BE2C (cell line): ENCODE data around the gene GUCY2D.

Experiments used
- DNase-seq: peaks from one replicate; pipeline ENCODE4 v3.0.0-alpha.2; 2020
- H3K27me3 ChIP-seq: fragments of 250-450 bp; sonication (Bioruptor Pico); 2 replicates; pipeline ENCODE4 v1.5.1; 2020; ENCODE audit warnings: mild to moderate bottlenecking
- H3K36me3 ChIP-seq: fragments of 250-450 bp; sonication (Bioruptor Pico); 2 replicates; pipeline ENCODE4 v1.5.1; 2020; ENCODE audit warnings: mild to moderate bottlenecking
- H3K4me1 ChIP-seq: fragments of 250-450 bp; sonication (Bioruptor Pico); 2 replicates; pipeline ENCODE4 v1.5.1; 2020
- H3K4me3 ChIP-seq: 2 replicates; pipeline ENCODE4 v1.5.1; 2011; ENCODE audit warnings: low read depth, low read length
- H3K9me3 ChIP-seq: fragments of 250-450 bp; sonication (Bioruptor Pico); 2 replicates; pipeline ENCODE4 v1.5.1; 2020
- TF ChIP-seq, protein P1 (sequence below): IDR thresholded peaks from 2 replicates; pipeline ENCODE4 v1.5.1; 2012; ENCODE audit warnings: mild to moderate bottlenecking, low read depth, low read length

Gene GUCY2D

DNA sequence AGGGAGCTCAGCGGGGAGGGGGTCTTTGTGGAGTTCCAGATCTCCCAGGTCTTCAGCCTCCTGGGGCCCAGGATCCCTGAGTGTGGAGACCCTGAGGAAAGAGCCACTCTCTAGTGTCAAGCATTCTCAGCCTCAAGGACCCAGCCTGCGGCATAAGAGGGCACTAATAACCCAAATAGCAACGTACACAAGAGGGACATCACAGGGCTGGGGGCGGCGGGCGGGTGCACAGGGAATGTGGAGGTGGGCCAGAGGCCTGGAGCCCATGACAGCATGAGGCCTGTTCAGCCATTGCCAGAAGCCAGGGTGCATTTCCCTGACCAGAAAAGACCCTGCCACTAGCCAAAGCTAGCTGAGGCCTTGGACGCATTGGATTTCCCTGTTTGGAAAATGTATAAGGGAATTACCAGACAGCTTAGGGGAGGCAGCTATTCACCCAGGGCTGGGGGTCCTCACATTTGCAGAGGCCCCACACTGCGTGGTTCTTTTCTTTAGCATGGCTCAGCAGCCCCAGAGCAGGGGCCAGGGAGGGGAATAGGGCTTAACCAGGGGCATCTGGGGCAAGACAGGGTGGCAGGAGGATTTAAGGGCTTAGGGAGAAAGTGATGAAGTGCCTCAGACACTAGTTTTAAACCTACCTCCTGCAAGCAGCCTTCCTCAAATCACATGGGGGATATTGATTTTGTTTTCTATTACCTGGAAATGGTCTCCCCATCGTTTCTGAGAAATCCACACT, 22.9 kb downstream of the GUCY2D start:
- Histone ChIP-seq H3K4me1 (no peaks in the 10 kb centered on the region), H3K9me3 (no peaks in the 10 kb centered on the region), H3K36me3 (no peaks in the 10 kb centered on the region), H3K27me3 (no peaks in the 10 kb centered on the region), H3K4me3 (no peak overlapping the region)
- TF ChIP-seq, protein P1, sequence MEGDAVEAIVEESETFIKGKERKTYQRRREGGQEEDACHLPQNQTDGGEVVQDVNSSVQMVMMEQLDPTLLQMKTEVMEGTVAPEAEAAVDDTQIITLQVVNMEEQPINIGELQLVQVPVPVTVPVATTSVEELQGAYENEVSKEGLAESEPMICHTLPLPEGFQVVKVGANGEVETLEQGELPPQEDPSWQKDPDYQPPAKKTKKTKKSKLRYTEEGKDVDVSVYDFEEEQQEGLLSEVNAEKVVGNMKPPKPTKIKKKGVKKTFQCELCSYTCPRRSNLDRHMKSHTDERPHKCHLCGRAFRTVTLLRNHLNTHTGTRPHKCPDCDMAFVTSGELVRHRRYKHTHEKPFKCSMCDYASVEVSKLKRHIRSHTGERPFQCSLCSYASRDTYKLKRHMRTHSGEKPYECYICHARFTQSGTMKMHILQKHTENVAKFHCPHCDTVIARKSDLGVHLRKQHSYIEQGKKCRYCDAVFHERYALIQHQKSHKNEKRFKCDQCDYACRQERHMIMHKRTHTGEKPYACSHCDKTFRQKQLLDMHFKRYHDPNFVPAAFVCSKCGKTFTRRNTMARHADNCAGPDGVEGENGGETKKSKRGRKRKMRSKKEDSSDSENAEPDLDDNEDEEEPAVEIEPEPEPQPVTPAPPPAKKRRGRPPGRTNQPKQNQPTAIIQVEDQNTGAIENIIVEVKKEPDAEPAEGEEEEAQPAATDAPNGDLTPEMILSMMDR, result no peak
- DNase-seq, result no peak

DNA sequence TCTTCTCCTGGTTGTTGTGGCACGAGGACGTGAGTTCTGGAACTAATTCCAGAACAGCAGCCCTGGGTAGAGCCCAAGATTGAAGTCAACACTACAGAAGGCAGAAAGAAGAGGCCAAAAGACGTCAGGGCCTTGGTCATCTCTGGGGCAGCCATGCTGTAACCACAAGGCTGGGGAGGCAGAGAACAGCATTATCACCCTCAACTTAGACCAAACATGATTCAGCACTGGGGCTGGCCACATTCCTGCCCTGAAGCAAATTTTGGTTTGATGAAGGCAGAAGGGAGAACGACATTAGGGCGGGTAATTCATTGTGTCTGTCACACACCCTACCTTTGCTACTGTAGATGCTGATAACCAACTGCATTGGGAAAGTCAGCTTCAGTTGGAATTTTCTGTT, 26.7 kb downstream of the GUCY2D start:
- TF ChIP-seq, protein P1, result no peak
- no peaks in the 10 kb centered on the region for H3K36me3 ChIP-seq
- H3K4me1 ChIP-seq, result no peaks in the 10 kb centered on the region
- H3K9me3 ChIP-seq, result no peaks in the 10 kb centered on the region
- H3K27me3 ChIP-seq, result no peaks in the 10 kb centered on the region
- no peak overlapping the region for H3K4me3 ChIP-seq
- no peak for DNase-seq

DNA sequence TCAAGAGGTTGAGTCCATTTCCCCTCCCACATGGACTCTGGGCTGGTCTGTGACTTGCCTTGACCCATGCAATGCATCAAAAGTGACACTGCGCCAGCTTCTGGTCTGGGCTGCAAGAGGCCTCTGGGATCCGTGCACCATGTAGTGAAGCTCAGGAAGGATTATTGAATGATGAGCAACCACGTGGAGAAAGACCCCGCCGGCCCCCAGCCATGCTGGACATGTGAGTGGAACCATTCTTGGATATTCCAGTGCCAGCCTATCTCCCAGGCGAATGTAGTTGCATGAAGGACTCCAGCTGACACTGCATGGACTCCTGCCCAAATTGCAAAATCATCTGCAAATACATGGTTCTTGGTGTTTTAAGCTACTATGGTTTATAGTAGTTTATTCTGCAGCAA, 28.8 kb downstream of the GUCY2D start:
- Histone ChIP-seq H3K27me3 (no peaks in the 10 kb centered on the region), H3K36me3 (no peaks in the 10 kb centered on the region), H3K4me3 (no peak overlapping the region), H3K9me3 (no peaks in the 10 kb centered on the region), H3K4me1 (no peaks in the 10 kb centered on the region)
- TF ChIP-seq, protein P1, result no peak
- no peak for DNase-seq

DNA sequence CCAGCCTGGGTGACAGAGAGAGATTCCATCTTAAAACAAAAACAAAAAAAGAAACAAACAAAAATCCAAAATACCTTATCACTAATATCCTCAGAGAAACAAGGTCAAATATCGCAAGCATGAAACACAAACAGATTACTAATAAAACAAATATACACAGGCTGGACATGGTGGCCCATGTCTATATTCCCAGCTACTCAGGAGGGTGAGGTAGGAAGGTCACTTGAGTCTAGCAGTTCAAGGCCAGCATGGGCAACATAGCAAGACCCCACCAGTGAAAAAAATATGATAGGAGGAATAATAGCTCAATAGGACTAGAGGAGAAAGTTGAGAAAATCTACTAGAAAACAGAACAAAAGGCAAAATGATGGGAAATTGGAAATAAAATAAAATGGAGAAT, 29.5 kb downstream of the GUCY2D start:
- DNase-seq, result no peak
- H3K4me1 ChIP-seq, result no peaks in the 10 kb centered on the region
- TF ChIP-seq, protein P1, result no peak
- H3K4me3 ChIP-seq, result no peak overlapping the region
- no peaks in the 10 kb centered on the region for H3K9me3 ChIP-seq
- no peaks in the 10 kb centered on the region for H3K27me3 ChIP-seq
- H3K36me3 ChIP-seq, result no peaks in the 10 kb centered on the region

DNA sequence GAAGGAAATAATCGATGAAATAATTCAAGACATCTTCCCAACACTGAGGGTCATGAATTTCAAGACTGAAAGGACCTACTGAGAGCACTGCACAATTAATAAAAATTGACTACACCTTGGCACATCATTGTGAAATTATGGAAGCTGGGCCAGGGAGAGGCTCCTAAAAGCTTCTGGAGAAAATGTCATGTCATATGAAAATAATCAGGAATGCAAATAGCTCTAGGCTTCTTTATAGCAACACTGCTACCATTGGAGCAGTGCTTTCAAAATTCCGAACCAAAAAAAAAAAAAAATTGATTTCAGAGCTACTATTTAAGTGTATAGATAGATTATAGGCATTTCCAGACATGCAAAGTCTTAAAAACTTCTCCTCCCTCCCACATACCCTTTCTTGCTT, 30.0 kb downstream of the GUCY2D start:
- H3K9me3 ChIP-seq, result no peaks in the 10 kb centered on the region
- no peak for DNase-seq
- TF ChIP-seq, protein P1, result no peak

DNA sequence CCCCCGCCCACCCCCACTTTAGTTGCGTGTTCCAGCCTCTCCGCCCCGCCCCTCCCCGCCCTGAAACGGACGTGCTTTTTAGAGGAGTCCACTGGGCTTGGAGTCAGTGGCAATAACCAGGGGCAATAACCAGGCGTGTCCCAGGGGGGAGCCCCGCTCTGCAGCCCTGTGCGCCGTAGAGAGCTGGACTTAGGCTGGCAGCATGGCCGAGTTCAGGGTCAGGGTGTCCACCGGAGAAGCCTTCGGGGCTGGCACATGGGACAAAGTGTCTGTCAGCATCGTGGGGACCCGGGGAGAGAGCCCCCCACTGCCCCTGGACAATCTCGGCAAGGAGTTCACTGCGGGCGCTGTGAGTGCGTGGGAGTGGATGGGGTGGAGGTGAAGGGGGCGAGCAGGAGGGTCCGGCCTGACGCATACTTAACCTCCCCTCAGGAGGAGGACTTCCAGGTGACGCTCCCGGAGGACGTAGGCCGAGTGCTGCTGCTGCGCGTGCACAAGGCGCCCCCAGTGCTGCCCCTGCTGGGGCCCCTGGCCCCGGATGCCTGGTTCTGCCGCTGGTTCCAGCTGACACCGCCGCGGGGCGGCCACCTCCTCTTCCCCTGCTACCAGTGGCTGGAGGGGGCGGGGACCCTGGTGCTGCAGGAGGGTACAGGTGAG, 36.7 kb downstream of the GUCY2D start, which contains the start of gene ALOX15B:
TSS of gene ALOX15B (plus strand) at position 106 of the 657 bp plus-strand sequence. CDS start at position 203, 97 bp downstream.
- Histone ChIP-seq H3K9me3 (no peaks in the 10 kb centered on the region), H3K4me3 (no peak within 1 kb of the TSS), H3K4me1 (peaks cover 8% of the 10 kb centered on the region), H3K27me3 (no peaks in the 10 kb centered on the region), H3K36me3 (no peaks in the 10 kb centered on the region)
- TF ChIP-seq, protein P1, result no peak
- no peak for DNase-seq

More for the DNA sequence above, 30.0 kb downstream of the GUCY2D start:
- no peaks in the 10 kb centered on the region for H3K27me3 ChIP-seq
- no peaks in the 10 kb centered on the region for H3K36me3 ChIP-seq
- no peaks in the 10 kb centered on the region for H3K4me1 ChIP-seq
- H3K4me3 ChIP-seq, result no peak overlapping the region
